ENCODE measurements around the gene LAMC1.

Gene LAMC1

DNA sequence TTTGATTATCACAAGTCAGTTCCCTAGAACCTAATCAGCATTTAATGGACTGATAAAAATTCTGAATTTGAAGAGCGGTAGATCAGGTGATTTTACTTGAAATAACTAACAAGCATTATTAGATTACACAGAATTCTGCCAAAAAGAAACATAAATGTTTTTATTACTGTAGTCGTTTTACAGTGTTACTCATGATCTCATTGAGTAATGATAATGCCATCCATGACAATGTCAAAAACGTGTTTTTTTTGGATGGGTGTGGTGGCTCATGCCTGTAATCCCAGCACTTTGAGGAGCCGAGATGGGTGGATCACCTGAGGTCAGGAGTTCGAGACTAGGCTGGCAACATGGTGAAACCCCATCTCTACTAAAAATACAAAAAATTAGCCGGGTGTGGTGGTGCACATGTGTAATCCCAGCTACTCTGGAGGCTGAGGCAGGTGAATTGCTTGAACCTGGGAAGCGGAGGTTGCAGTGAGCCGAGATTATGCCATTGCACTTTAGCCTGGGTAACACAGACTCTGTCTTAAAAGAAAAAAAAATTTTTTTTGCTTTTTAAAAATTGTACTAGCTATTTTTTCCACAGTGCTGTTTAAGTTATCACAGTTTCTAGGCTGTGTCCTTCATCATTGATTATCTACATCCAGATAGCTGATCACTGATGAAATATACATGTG, 56.6 kb downstream of the LAMC1 start:
- no peak for DNase-seq

DNA sequence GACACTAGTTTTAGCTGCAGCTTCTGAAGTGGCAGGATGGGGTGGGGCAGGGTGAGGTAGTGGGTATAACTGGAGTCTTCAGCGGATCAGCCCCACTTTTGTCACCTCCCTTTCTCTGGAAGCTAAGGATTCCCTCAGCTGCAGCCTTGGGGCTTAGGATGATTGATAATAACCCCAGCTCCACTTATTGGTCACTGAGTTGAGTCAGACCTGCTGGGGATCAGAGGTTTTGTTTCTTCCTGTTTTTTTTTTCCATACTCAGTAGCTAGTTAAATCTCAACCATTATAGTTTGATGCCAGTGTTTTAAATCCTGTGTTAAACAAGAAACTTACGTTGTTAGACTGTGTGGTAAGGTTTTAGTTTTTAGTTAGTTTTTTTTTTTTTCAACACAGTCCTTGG, 57.2 kb downstream of the LAMC1 start:
- DNase-seq, result no peak

- DNase-seq, result no peak
Measured at GRCh38 chr1:183081402-183082120, 58.3 kb downstream of the LAMC1 start.

- DNase-seq, result no peak
Measured at GRCh38 chr1:183082650-183083049, 59.4 kb downstream of the LAMC1 start.

DNA sequence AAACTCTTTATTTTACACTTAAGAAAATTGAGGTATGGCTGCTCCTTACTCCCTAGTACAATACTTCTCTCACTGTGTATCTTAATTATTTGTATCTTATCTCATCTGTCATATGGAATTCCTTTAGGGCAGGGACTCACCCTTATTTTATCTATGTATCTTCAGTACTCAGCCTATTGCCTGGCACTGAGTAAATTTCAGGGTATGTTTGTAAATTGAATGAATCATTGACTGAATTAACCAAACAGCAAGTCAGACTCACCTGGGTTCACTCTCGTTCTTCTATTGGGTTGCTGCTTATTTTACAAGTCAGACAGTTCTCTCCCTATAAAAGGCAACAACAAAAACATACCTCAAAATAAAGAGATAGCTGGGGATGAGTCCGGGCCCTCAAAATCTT, 63.8 kb downstream of the LAMC1 start:
- DNase-seq, result no peak

- no peak for DNase-seq
Measured at GRCh38 chr1:183089025-183089639, 65.9 kb downstream of the LAMC1 start.

DNA sequence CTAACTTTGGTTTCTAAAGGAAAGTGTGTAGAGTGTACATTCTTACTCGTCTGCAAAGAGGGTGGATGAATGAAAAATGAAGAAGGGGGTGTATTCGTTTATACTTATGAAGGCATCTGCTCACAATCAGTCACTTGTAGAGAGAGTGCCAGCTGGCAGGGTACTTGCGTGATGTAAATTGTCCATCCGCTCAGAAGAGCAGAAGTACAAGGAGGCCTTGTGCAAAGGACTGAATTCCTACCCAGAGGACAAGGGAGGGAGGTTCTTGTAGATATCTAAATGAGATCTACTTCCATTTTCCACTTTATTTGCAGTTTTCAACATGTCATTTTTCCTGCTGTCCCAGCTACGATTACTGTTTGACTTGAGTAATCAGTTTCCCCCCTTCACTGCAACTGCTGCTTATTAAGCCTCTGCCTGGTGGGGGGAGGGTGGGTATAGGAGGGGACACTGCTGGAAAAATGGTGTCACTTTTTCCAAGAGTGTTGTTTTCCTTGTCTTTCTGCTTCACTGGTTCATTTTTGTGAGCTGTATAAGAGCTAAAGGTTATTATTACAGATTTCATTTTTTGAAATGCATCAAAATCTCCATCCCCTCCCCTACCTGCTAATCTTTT, 67.3 kb downstream of the LAMC1 start:
- peak in 10 of 56 donors; percentile 0 to 21 (median 12) for DNase-seq

DNA sequence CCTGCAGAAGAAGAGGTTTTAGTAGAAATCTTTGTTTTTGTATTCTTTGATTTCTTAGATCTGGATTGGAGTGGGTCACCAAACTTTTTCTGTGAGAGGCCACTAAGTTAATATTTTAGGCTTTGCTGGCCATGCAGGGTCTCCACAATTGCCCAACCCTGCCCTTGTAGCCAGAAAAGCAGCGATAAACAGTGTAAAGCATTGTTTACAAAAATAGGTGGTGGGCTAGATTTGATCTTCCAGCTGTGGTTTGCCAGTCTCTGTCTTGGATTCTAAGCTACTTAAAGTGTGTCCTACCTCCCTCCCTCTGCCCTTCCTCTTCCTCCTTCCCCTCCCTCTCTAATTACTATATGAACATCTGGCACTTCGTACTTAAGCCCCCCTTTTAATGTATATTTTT, 68.0 kb downstream of the LAMC1 start:
- no peak for DNase-seq

DNA sequence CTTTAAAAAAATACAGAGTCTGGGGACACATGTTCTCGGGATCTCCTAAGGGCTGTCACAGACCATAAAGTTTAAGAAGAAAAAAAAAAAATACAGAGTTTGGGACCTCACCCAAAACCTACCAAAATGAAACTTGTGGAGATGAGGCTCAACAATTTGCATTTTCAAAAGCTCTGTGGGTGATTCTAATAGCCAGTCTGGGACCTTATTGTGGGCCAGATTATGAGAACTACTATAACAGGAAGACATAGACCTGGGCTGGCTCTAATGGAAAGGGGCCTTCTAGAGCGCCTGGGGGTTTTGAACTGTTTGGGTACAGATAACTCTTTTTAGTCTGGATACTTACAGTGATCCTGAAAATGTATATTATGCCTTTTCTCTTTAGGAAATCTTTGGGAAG, 69.1 kb downstream of the LAMC1 start:
- DNase-seq, result no peak

DNA sequence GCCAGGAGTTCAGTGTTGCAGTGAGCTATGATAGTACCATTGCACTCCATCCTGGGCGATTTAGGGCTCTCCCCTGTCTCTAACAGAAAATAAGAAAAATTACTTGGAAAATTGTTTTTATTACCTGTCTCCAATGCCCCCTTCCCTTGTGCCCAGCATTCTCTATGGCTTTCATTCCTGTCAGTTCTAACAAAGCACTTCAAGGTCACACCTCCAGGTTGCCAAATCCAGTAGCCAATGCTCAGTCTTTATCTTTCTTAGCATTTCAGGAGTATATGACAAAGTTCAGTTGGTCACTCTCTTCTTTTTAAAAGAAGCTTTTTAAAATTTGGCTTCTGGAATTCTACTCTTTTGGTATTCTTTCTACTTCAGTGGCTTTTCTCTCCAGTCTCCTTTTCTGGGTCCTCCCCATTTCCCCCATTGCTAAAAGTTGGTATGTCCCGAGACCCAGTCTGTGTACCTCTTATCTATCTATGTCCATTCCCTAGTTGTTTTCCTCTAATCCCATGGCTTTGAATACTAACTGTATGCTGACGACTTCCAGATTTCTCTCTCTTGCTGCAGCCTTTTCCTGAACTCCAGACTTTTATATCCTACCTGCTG, 69.9 kb downstream of the LAMC1 start:
- DNase-seq, result no peak

DNA sequence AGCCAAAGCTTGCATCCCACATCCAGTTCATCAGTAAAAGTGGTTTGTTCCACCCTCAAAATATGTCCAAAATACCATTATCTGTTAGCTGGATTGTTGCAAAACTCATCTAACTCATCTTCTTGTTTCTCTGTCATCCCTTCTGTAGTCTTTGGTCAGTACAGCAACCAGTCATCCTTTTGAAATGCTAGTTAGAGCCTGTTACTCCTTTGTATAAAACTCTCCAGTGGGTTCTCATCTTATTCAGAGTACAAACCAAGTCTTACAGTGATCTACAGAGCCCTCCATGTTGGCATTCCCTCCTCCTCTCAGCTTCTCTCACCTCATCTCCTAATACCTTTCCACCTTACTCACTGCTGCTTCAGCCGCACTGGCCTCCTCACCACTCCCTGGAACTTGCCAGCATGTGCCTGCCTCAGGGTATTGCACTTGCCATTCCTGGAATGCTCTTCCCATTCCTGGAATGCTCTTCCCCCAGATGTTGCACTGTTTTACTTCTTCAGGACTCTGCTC, 70.6 kb downstream of the LAMC1 start:
- no peak for DNase-seq

GRCh38 chr1:183094351-183094750, 71.1 kb downstream of the LAMC1 start:
- DNase-seq, result no peak

DNA sequence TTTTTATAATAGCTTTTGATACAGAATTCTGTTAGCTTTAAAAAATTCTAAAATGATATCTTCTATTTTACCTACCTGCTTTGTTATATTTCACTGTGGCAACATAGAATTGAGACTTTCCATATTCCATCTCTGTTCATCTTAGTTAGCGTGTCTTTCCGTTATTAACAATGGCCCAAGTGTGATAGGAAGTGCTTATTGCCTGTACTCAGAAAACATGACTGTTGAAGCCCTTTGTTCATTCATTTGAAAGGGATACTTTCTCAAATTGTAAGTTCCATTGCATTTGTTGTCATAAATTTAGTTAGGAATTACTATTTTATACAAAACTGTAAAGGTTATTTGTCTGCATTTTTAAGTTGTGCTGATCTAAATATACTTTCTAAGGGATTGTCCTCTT, 73.1 kb downstream of the LAMC1 start:
- no peak for DNase-seq

- DNase-seq, result no peak
Measured at GRCh38 chr1:183096894-183097293, 73.7 kb downstream of the LAMC1 start.

DNA sequence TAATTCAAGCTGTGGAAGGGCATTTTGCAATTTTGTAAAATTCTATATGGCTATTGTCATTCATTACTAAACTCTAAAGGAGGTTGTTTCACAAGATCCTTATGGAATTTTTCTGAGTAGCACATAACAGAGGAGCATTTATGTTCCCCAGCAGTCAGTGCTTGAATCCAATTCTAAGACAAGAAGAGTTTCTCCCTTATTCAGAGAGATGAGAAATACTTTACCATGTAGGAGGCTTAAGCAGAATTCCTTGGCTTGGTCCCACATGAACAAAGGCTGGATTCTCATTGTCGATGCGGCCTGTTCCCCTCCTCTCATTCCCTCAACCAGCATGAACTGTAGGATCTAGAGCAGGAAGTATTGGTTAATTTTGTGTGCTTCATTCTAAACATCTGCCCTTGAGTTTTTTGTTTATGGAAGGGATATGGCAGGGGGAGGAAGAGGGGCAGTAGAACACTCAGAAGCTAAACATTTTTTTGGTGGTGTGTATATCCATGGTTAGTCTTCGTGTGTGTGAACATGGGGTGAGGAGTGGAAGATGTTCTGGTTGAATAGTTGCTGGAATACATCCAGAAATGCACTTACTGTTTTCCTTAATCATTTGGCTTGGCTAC, 74.3 kb downstream of the LAMC1 start:
- DNase-seq, result no peak

DNA sequence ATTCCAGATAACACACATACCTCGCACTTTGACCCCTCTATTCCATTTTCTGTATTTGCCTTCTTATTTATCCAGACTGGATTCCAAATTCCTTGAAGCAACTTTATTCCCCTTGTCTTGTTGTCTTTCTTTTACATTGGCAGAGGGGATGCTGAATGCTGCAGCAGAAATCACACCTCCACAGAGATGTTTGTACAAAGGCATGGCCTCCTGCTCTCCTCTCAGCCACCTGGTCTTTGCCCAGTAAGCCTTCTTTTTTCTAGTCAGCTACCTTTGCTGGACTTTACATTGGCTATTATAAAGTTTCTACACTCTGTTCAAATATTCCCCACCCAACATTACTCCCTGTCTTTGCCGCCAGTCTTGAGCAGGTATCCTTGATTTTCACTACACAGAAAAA, 75.1 kb downstream of the LAMC1 start:
- DNase-seq, result no peak

DNA sequence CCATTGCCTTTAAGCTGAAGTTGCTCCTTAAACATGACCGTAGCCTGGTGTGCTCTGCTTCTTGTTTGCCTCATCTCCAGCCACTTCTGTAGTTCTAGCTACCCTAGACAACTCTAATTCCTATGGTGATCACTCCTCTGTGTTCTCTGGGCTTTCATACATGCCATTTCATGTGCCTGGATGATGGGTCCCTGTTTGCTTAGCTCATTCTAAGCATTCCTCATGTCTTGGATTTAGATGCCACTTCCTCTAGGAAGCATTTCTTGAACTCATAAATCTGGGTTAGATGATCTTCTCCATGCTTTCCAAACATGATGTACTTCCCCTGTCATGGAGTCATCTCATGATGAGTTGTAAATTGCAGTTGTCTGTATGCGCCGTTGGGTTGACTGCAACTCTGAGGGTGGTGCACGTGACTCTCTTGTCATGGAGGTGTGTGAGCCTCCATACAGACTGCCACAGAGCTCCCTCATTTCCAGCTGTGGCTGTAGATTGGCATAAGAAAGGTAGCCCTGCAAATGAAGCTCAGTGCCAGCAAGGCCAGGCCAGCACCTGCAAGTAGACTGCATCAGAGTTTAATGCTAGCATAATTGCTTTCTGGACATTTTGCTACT, 77.2 kb downstream of the LAMC1 start:
- DNase-seq, result no peak

DNA sequence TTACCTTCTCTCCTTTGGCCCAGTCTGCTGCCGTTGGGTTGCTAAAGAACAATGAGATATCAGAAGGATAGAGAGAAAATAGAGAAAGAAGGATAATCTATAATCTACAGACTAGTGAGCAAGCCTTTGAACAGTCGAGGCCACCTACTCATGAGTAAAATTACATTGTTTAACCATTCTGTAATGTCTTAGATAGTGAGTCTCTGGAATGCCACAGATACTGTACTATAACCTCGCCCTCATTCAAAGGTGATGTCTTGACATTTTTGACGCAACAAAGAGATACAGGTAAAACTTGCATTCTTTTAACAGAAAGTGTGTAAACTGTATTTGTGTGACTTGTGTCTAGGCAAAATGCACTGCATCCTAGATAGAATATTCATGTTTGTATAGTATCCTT, 77.9 kb downstream of the LAMC1 start:
- DNase-seq, result no peak

DNA sequence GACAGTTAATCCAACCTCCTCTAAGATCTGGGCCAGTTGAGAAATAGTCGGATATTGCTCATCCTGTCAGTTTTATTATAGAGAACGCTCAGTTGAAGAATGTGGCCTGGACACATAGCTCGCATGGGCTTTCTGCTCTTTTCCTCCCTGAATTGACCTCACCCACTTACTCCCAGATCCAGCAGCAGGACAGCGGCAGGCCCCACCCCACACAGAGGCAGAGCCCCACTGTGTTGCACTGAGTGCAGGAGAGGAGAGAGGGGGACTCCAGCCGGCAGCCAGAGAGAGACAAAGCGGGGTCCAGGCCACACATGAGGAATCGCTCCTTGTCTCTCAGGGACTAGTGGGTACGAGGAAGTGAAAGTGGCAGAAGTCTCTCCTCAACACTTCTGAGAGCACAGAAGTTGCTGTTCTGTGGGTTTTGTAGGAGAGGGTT, 78.6 kb downstream of the LAMC1 start:
- DNase-seq, result peak in 1 of 56 donors; percentile 2

DNA sequence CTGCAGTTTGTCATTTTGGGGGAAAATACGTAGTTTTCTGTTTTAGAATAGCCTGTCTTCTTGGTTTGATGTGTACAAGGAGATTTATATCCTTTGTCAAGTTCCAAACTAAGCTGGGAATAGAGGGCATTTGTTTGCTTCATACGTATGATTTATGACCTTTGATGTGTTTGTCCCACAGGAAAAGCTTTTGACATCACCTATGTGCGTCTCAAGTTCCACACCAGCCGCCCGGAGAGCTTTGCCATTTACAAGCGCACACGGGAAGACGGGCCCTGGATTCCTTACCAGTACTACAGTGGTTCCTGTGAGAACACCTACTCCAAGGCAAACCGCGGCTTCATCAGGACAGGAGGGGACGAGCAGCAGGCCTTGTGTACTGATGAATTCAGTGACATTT, 79.9 kb downstream of the LAMC1 start:
- no peak for DNase-seq

DNA sequence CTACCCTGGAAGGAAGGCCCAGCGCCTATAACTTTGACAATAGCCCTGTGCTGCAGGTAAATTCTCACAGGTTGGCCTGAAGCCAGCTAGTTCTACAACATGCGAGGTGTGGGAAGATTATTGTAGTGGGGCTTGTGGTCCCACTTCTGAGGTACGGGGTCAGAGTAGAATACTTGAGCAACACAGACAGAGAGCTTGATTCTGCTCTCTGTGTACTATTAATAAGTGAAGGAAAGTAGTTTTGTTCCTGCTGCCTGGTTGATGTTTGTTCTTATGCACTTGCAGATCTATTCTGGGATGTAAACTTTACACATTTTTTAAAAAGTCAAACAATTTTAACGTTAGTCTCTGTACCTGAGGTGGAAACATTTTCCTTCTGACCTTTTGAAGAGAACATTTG, 80.4 kb downstream of the LAMC1 start:
- DNase-seq, result no peak

Measured in amygdala (tissue), 56 donors.